OCI-LY1 (cell line): ENCODE results near the gene SOCS4.
A peak's percentile ranks its signal among the peaks of the same experiment; 100 is the strongest.
"Not testable (repeated sequence)": the region's sequence is repeated elsewhere in the genome, so short reads cannot be mapped to it uniquely, and the experiment has no call there.

Source experiments
- H2AFZ ChIP-seq: fragments of 200-600 bp; sonication (generic), shearing (Covaris generic); 2 replicates; pipeline ENCODE4 v1.6.0; 2014; ENCODE audit warnings: antibody characterized with exemption, mild to moderate bottlenecking, low read length
- H3F3A ChIP-seq: fragments of 200-600 bp; sonication (generic), shearing (Covaris generic); 2 replicates; pipeline ENCODE4 v1.6.0; 2014; ENCODE audit warnings: mild to moderate bottlenecking, antibody characterized with exemption, low read length, moderate library complexity; ENCODE audit not compliant: insufficient read depth
- H3K27ac ChIP-seq: fragments of 200-600 bp; sonication (generic); 2 replicates; pipeline ENCODE4 v1.5.1; 2014; ENCODE audit warnings: low read length, mixed run types, mild to moderate bottlenecking, low read depth; ENCODE audit not compliant: poor library complexity, severe bottlenecking
- H3K27me3 ChIP-seq: fragments of 200-600 bp; sonication (generic); 2 replicates; pipeline ENCODE4 v1.6.0; 2014; ENCODE audit warnings: antibody characterized with exemption, mild to moderate bottlenecking, low read length, moderate library complexity; ENCODE audit not compliant: insufficient read depth
- H3K36me3 ChIP-seq: fragments of 200-600 bp; sonication (generic); 2 replicates; pipeline ENCODE4 v1.6.1; 2014; ENCODE audit warnings: mild to moderate bottlenecking, antibody characterized with exemption, low read length, moderate library complexity, mixed read lengths; ENCODE audit not compliant: insufficient read depth
- H3K4me1 ChIP-seq: fragments of 200-600 bp; sonication (generic); 2 replicates; pipeline ENCODE4 v1.5.1; 2014; ENCODE audit warnings: mild to moderate bottlenecking, low read length, moderate library complexity; ENCODE audit not compliant: insufficient read depth, severe bottlenecking
- H3K4me2 ChIP-seq: fragments of 200-600 bp; sonication (generic), shearing (Covaris generic); 2 replicates; pipeline ENCODE4 v1.6.1; 2014; ENCODE audit warnings: low read length
- H3K4me3 ChIP-seq: fragments of 200-600 bp; sonication (generic); 2 replicates; pipeline ENCODE4 v1.5.1; 2014; ENCODE audit warnings: low read length, low read depth, mild to moderate bottlenecking, mixed read lengths; ENCODE audit not compliant: poor library complexity, severe bottlenecking
- H3K79me2 ChIP-seq: fragments of 200-600 bp; shearing (Covaris generic); 2 replicates; pipeline ENCODE4 v1.6.1; 2016; ENCODE audit warnings: mixed run types, low read length, mixed read lengths; ENCODE audit not compliant: insufficient read depth
- H3K9ac ChIP-seq: fragments of 200-600 bp; sonication (generic), shearing (Covaris generic); 2 replicates; pipeline ENCODE4 v1.6.1; 2014; ENCODE audit warnings: mild to moderate bottlenecking, low read length, mixed read lengths
- H3K9me2 ChIP-seq: fragments of 200-600 bp; sonication (generic), shearing (Covaris generic); 2 replicates; pipeline ENCODE4 v1.6.1; 2014; ENCODE audit warnings: low read depth, mild to moderate bottlenecking, low read length, mixed read lengths
- H3K9me3 ChIP-seq: fragments of 200-600 bp; shearing (Covaris generic); 2 replicates; pipeline ENCODE4 v1.6.1; 2014; ENCODE audit warnings: low read length, mixed read lengths
- H4K20me1 ChIP-seq: fragments of 200-600 bp; sonication (generic), shearing (Covaris generic); 2 replicates; pipeline ENCODE4 v1.6.0; 2016; ENCODE audit warnings: mild to moderate bottlenecking, low read length; ENCODE audit not compliant: insufficient read depth
- CTCF ChIP-seq: fragments of 200-600 bp; sonication (generic), shearing (Covaris generic); IDR thresholded peaks from 2 replicates; pipeline ENCODE4 v1.5.1; 2017; ENCODE audit warnings: mild to moderate bottlenecking, antibody characterized with exemption, low read length, moderate library complexity, mixed read lengths
- EZH2 ChIP-seq: fragments of 200-600 bp; sonication (generic), shearing (Covaris generic); IDR thresholded peaks from 2 replicates; pipeline ENCODE4 v1.8.0; 2017; ENCODE audit warnings: borderline replicate concordance, mixed run types, mild to moderate bottlenecking, antibody characterized with exemption, low read length, moderate library complexity, mixed read lengths

Gene SOCS4

DNA sequence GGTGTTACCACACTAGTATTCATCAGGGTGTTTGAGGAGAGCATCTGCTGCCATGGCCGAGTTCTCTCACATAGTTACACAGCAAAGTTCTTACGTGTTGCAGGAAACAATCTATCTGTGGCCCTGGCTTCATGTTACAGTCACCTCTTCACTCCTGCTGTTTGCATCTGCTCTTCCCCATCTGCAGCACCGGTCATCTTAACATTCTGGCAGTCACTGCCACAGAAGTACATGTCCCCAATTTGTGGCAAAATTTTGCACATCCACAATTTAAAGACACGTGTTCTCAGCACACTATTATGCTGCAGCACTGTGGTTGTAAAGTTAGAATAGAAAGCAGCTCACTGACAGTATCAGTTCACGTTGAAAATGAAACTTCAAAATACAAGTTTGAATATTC lies 47.6 kb downstream of the SOCS4 start:
- Histone ChIP-seq H3K9me3 (no peaks in the 10 kb centered on the region), H3K4me1 (peaks cover 25% of the 10 kb centered on the region), H2AFZ (no peak overlapping the region), H3K27ac (no peak overlapping the region), H3K9me2 (no peaks in the 10 kb centered on the region), H3K36me3 (no peaks in the 10 kb centered on the region), H4K20me1 (no peaks in the 10 kb centered on the region), H3K79me2 (no peaks in the 10 kb centered on the region), H3K4me2 (peak overlapping the region; percentile 42; the same call in 1 of the 2 replicates), H3F3A (no peaks in the 10 kb centered on the region), H3K27me3 (no peaks in the 10 kb centered on the region), H3K4me3 (no peak overlapping the region), H3K9ac (no peak overlapping the region)
- TF ChIP-seq CTCF (no peak), EZH2 (no peak)

DNA sequence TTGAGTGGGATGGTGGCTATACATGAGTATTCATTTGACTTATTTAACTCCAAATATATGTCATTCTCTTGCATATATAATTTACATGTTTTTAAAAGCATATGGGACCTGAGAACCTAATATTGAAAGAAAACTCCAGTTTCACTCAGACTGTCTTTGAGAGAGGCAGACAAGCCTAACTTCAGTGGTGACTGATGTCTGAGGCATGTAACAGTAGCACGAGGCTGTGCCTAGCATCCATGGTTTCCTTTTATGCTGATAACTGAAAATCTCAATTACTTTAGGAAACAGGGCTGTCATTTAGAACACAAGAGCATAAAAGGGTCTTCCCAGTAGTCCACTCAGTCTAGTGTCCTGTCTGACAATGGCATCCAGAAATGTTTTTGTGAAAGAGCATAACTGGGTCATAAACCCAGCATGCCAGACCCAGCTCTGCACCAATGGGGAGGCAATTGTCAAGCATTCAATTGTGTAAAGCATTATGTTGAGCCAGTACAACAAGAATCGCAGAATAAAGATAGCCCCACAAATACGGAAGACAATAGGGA lies 48.7 kb downstream of the SOCS4 start:
- H2AFZ ChIP-seq, result no peak overlapping the region
- TF ChIP-seq CTCF (no peak), EZH2 (no peak)
- H3K9me3 ChIP-seq, result no peaks in the 10 kb centered on the region
- H3K27ac ChIP-seq, result no peak overlapping the region
- no peak overlapping the region for H3K4me2 ChIP-seq
- no peaks in the 10 kb centered on the region for H3K79me2 ChIP-seq
- H3F3A ChIP-seq, result no peaks in the 10 kb centered on the region
- H3K36me3 ChIP-seq, result no peaks in the 10 kb centered on the region
- H4K20me1 ChIP-seq, result no peaks in the 10 kb centered on the region
- no peaks in the 10 kb centered on the region for H3K9me2 ChIP-seq
- no peak overlapping the region for H3K9ac ChIP-seq
- H3K4me1 ChIP-seq, result peaks cover 25% of the 10 kb centered on the region
- H3K27me3 ChIP-seq, result no peaks in the 10 kb centered on the region
- H3K4me3 ChIP-seq, result no peak overlapping the region

DNA sequence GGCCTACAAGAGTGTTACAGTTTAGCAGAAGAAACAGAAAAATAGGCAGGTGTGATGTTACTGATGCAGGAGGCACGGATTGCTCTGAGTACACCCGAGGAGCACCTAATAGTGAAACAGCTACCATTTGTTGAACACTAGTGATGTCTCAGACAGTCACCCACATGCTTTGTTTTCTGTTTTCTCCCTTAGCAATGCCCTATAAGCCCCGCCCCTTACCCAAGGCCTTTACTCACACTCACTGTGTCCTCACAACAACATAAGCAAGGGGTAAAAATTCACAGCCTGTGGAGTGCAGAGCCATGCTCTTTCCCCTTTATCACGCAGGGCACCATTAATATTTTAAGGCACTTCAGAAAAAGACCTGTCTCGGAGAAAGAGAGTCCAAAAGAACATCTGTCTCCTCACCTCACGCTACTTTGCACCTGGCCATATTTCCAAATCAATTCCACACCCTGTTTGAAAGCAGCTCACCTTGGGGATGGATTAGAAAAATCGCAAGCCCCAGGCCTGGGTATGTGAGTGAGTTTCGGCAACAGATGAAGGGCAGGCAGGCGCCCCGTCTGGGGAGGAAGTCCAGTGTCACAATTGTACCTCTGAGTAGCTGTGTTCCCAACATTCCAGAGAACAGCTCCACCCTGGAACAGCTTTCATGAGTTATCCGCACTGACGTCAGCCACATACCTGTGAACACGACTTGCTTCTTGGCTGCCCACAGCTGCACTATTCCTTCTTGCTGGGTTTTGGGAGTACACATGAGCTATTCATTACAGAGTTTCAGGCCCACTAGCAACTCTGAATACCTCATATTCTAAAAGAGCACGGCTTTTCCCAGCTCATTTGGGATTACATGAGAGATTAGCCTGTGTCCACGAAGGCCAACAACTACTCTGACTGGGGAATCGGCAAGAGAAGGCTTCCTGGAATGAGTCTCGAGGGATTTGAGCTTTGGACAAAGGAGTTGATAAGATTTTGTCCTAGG lies 50.4 kb downstream of the SOCS4 start:
- Histone ChIP-seq H3K4me3 (no peak overlapping the region), H3K27me3 (no peaks in the 10 kb centered on the region), H2AFZ (no peak overlapping the region), H3F3A (no peaks in the 10 kb centered on the region), H3K9me2 (no peaks in the 10 kb centered on the region), H3K4me2 (no peak overlapping the region), H3K9ac (no peak overlapping the region), H3K9me3 (no peaks in the 10 kb centered on the region), H3K36me3 (no peaks in the 10 kb centered on the region), H4K20me1 (no peaks in the 10 kb centered on the region), H3K79me2 (no peaks in the 10 kb centered on the region), H3K4me1 (peaks cover 13% of the 10 kb centered on the region), H3K27ac (no peak overlapping the region)
- TF ChIP-seq EZH2 (no peak), CTCF (no peak)

- not testable (repeated sequence) for H3K36me3 ChIP-seq, H3K27ac ChIP-seq, H3K79me2 ChIP-seq, H2AFZ ChIP-seq, H3K9me2 ChIP-seq, H3K9ac ChIP-seq, H4K20me1 ChIP-seq, H3K9me3 ChIP-seq, H3F3A ChIP-seq, H3K4me3 ChIP-seq, H3K4me2 ChIP-seq, H3K4me1 ChIP-seq, H3K27me3 ChIP-seq
Observed at GRCh38 chr14:55079961-55080360, 52.9 kb downstream of the SOCS4 start.
